Right renal pelvis (tissue), 4 donors: ENCODE data around the gene DNAAF1. TPM values are rescaled to one million over a fixed set of nuclear protein-coding genes. Genes with fewer than 3 reads are reported as not detected.

Experiments
- DNase-seq, 4 donors: peaks; one replicate each; pipeline ENCODE4 v3.0.0-alpha.2; 2013; ENCODE audit warnings: low read depth in 4 of 4, low spot score in 3 of 4, missing footprints in 1 of 4
- polyA plus RNA-seq, 4 donors: library from polyadenylated mRNA; unstranded; fragments of 120-200 nt; gene quantifications; one replicate each; pipeline ENCODE4 v1.2.1, GENCODE V29; 2013; ENCODE audit not compliant: insufficient read length in 4 of 4

Gene DNAAF1
- polyA plus RNA-seq, 4 donors = 3.3 to 4.7 (median 4.4) TPM

GRCh38 chr16:84156342-84156784 lies 11.3 kb downstream of the DNAAF1 start:
- no peak for DNase-seq

- DNase-seq = no peak
These were observed 13.9 kb downstream of the DNAAF1 start for GRCh38 chr16:84159007-84159406.

- no peak for DNase-seq
These were observed 14.7 kb downstream of the DNAAF1 start for GRCh38 chr16:84159800-84160199.

GRCh38 chr16:84161037-84161436 lies 15.9 kb downstream of the DNAAF1 start:
- DNase-seq = no peak

GRCh38 chr16:84161801-84162200 lies 16.7 kb downstream of the DNAAF1 start:
- no peak for DNase-seq

GRCh38 chr16:84165746-84166145 lies 20.6 kb downstream of the DNAAF1 start:
- no peak for DNase-seq

- no peak for DNase-seq
These were observed 21.9 kb downstream of the DNAAF1 start for GRCh38 chr16:84166796-84167695.

GRCh38 chr16:84169765-84170310 lies 24.7 kb downstream of the DNAAF1 start:
- DNase-seq = no peak

- no peak for DNase-seq
These were observed 29.3 kb downstream of the DNAAF1 start for GRCh38 chr16:84174396-84174795.

GRCh38 chr16:84175350-84176081 lies 30.4 kb downstream of the DNAAF1 start:
- no peak for DNase-seq

- DNase-seq = no peak
These were observed 31.3 kb downstream of the DNAAF1 start for GRCh38 chr16:84176192-84177053.

- DNase-seq = no peak
These were observed 32.6 kb downstream of the DNAAF1 start for GRCh38 chr16:84177741-84178073.

- DNase-seq = no peak
These were observed 33.1 kb downstream of the DNAAF1 start for GRCh38 chr16:84178146-84178765.

- no peak for DNase-seq
These were observed 33.9 kb downstream of the DNAAF1 start for GRCh38 chr16:84178892-84179611.

GRCh38 chr16:84179612-84180320 lies 34.7 kb downstream of the DNAAF1 start:
- no peak for DNase-seq

GRCh38 chr16:84180519-84181140 lies 35.5 kb downstream of the DNAAF1 start:
- no peak for DNase-seq

GRCh38 chr16:84181144-84181915 lies 36.2 kb downstream of the DNAAF1 start:
- DNase-seq = no peak

- DNase-seq = no peak
These were observed 37.0 kb downstream of the DNAAF1 start for GRCh38 chr16:84182104-84182503.
